Tibial nerve (tissue), 4 donors: ENCODE data around the gene ADH7.

ENCODE experiments used
- EP300 ChIP-seq, 2 donors: sonication (generic); formaldehyde crosslinking; IDR thresholded peaks; one replicate each; pipeline ENCODE4 v1.6.1; 2017; ENCODE audit warnings: antibody characterized with exemption in 2 of 2, mild to moderate bottlenecking in 1 of 2
- POLR2A ChIP-seq, 2 donors: fragments of 450-650 bp; IDR thresholded peaks; one replicate each; pipeline ENCODE4 v1.6.1; 2017; ENCODE audit warnings: antibody characterized with exemption in 2 of 2, mild to moderate bottlenecking in 2 of 2, moderate library complexity in 2 of 2
- TF ChIP-seq, protein P1 (sequence below), 5 experiments: fragments of 200-600 bp in 3 of 5; fragments of 450-650 bp in 2 of 5; sonication (generic) in 3 of 5; IDR thresholded peaks; one replicate each; pipeline ENCODE4 v1.5.1; 2016 to 2019; ENCODE audit warnings: antibody characterized with exemption in 5 of 5, mild to moderate bottlenecking in 3 of 5, moderate library complexity in 2 of 5

DNA sequence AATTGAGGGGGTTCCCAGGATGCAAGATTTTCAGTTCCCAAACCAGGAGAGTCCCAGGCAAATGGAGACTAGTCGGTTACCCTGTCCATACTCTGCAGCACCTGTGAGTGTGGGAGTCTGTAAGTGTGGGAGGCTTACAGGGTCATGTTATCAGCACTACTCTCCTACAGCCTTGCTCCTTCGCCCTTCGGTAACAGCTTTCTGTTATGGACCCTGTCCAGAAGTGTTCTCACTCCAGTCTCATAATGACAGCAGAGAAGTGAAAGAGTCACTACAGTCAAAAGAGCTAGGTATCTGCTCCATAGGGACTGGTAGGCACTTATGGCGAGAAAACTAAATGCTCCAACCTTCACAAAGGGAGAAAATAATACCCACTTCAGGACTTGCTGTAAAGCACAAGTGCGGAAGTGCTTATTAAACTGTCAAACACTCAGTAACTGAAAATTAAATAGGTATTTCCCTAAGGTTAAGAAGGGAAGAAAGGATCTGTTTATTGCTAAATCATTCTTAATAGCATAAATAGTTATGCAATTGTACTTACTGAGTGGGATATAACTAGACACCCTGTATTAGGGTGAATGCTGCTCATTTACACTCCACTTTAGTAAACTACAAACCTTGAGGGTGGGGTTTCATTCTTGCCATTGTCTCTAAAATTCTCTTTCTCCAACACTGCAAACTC, 2.7 kb upstream of the ADH7 start:
- TF ChIP-seq EP300 (IDR thresholded peaks at IDR 0.05) (no peak), POLR2A (IDR thresholded peaks at IDR 0.05) (no peak)
- TF ChIP-seq, protein P1, sequence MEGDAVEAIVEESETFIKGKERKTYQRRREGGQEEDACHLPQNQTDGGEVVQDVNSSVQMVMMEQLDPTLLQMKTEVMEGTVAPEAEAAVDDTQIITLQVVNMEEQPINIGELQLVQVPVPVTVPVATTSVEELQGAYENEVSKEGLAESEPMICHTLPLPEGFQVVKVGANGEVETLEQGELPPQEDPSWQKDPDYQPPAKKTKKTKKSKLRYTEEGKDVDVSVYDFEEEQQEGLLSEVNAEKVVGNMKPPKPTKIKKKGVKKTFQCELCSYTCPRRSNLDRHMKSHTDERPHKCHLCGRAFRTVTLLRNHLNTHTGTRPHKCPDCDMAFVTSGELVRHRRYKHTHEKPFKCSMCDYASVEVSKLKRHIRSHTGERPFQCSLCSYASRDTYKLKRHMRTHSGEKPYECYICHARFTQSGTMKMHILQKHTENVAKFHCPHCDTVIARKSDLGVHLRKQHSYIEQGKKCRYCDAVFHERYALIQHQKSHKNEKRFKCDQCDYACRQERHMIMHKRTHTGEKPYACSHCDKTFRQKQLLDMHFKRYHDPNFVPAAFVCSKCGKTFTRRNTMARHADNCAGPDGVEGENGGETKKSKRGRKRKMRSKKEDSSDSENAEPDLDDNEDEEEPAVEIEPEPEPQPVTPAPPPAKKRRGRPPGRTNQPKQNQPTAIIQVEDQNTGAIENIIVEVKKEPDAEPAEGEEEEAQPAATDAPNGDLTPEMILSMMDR (IDR thresholded peaks at IDR 0.05): no peak
